ENCODE measurements around the gene FAM171A1.

The FAM171A1 gene

DNA sequence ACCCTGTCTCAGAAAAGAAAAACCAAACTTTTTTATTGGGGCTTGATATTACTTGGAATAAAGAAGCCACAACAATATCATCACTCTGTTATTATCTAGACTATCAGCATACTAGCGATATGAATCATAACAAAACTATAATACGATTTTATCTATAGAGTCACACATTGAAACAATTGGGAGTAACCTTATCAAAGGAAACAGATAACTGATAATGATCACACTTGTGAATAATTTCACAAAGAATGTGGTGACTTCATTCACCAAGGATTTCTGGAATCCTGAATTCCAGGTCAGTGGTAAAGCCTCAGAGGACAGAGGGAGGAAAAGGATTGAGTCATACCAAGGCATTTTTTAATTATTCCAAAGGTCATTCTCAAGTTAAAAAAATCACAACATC is 170.5 kb downstream of the FAM171A1 start:
- no peak for DNase-seq

DNA sequence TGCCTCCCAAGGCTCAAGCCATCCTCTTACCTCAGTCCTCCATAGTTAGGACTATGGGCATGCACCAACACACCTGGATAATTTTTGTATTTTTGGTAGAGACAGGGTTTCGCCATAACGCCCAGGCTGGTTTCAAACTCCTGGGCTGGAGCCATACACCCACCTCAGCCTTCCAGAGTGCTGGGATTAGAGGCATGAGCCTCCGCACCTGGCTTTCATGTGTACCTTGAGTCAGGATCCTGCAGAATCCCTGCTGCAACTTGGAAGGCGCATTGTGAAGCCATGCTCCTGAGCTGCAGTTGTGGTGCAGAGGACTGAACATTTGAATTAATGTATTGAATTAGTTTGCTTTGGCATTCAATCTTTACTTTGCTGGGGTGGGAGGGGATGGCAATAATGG is 173.2 kb downstream of the FAM171A1 start:
- DNase-seq = no peak

DNA sequence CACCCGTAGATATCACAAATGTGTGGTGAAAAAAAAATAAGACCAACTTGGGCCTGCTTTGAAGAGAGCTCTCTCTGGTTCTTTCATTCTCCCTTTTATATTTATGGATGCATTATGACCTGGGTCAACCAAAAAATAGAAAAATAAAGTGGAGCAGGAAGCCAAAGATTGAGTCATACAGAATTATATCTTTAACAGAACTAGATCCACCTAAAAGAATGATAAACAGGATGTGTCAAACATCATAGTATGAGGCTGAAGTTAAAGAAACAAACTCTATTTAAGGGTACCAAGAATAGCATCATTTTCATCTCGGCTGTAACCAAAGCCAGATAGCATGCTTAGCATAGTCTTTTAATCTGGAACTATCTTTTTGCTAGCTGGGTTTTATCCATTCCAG is 173.8 kb downstream of the FAM171A1 start:
- DNase-seq = no peak

DNA sequence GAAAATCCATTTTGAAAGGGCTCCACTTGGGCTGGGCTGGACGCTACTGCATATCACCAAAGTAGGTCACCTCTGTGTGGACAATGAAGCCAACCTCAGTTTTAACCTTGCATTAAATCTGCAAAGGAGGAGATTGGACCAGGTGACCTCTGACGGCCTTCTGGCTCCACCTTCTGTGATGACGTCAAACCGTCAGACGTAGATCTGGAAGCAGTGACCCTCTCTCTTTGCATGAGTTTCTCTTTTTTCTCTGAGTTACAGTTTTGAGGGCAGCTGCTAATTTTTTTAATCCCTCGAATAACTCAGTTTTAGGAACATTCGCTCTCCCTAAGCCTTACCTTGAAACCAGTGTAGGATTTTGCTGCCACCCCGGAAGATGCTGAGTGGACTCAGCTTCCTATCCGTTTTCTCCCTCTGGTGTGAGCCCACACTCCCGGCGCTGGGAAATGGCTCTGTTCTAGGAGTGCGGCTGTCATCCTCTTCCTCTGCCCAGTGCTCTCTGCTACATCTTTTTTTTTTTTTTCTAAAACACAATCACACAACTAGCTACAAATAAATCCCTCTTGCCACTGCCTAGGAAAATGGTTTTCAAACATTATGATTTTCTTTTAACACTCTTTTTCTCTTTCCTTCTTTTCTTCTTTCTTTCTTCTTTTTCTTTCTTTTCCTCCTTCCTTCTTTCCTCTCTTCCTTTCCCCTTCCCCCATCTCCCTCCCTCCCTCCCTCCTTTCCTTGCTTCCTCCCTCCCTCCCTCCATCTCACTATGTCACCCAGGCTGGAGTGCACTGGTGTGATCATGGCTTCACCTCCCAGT is 174.9 kb downstream of the FAM171A1 start:
- no peak for DNase-seq

DNA sequence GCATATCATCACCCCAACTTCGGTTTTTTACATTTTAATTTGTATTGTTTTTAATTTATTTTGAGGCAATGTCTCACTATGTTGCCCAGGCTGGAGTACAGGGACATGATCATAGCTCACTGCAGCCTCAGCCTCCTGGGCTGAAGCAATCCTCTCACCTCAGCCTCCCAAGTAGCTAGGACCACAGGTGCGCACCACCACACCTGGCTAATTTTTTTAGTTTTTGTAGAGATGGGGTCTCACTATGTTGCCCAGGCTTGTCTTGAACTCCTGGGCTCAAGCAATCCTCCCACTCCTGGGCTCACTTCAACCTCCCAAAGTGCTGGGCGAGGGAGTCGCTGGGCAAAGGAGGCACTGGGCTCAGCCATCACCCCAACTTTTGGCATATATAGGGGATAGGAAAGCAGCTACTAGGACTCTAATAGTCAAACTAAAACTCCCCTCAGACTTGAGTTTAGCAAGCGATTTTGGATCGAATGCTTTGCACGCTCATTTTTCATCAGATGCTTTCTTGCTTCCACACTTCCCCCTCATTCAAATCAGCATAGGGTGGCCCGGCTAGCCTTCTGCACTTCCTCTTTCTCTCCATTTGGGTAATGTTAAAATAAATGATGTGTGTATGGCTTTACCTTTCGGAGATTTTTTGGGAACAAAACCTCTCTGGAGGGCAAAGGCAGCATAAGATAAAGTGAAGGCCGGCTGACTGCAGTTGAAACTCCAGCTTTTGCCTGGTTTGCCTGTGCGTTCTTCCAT is 181.8 kb downstream of the FAM171A1 start:
- no peak for DNase-seq

DNA sequence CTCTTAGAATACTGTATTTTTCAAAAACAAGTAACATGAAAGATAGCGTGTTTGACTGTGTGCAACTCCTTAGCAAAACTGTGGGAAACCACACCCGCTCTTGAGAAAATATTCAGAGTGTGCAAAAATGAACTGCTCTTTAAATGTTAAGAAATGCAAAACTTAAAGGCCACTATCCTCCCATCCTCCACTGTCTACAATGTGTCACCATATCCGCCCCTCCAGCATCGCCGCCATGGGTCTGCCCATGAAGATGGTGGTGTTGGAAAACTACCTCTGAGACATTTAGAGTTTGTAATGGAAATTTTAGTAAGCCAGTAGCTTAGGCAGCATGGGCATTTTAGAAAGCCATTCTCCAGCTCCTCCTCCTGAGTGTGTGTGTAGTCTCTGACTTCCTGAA is 182.5 kb downstream of the FAM171A1 start:
- no peak for DNase-seq

DNA sequence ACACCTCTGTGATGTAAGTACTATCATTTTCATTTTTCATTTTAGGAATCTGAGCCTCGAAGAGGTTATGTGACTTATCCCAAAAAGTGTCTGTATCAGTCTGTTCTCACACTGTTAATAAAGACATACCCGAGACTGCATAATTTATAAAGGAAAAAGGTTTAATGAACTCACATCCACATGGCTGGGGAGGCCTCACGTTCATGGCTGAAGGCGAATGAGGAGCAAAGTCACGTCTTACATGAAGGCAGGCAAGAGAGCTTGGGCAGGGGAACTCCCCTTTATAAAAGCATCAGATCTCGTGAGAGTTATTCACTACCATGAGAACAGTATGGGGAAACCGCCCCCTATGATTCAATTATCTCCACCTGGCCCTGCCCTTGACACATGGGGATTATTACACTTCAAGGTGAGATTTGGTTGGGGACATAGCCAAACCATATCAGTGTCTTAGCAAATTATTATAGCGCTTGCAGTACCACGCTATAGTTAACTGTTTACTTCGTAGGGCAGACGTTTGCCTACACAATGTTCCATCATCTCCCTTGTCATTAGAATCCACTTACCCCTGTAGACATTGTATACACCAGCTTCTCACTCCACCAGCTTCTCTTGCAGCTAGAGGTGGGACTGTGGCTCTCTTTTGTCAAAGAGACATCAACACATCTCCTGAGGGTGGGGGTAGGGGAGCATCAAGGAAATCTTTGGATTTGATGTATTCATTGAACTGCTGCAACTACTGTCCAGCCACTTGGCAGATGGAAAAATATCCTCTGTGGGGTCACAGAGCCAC is 187.2 kb downstream of the FAM171A1 start:
- no peak for DNase-seq

DNA sequence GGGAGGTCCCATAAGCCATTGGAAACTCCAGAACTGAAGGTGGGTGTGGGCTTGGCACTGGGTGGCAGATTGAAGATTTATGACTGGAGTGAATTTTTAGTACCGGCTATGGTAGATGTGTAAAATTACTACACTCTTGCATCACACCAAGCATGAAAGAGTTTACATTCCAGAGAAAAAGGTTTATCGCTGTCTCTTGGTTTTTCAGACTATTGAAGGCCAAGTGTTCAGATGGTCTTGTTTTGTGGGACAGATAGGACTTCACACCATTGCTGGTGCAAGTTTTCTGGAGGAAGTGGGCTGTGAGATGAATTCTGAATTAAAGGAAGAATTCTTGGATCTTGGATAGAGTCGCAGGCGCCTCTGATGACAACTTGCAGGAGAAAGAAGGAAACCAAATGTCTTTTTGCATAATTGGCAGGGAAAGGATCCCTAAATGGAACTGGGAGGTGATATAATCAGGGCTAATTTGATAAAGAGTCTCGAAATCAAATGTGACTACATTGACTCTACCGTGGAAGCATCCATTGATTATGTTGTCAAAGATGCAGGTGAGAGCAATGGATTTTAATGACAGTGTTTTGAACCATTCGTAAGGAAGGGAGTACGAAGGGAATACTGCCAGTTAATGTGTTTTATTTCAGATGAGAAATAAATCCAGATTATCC is 188.4 kb downstream of the FAM171A1 start:
- no peak for DNase-seq

DNA sequence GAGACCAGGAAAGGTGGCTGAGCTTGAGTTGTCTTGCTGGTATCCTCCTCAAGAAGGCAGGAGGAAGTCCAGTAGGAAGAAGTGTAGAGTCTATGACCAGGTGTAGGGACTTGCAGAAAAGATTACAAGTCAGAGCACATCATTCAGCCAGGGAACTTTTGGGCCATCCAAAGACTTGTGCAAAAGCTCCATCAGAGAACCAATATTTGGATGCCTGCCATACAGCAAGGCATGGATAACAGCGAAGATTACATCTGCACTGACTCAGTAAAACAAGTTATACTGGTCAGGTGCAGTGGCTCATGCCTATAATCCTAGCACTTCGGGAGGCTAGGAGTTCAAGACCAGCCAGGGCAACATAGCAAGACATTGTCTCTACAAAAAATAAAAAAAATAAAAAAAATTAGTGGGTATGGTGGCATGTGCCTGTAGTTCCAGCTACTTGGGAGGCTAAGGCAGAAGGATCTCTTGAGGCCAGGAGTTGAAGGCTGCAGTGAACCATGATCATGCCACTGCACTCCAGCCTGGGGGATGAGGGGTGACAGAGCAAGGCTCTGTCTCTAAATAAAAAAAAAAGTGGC is 189.4 kb downstream of the FAM171A1 start:
- no peak for DNase-seq

DNA sequence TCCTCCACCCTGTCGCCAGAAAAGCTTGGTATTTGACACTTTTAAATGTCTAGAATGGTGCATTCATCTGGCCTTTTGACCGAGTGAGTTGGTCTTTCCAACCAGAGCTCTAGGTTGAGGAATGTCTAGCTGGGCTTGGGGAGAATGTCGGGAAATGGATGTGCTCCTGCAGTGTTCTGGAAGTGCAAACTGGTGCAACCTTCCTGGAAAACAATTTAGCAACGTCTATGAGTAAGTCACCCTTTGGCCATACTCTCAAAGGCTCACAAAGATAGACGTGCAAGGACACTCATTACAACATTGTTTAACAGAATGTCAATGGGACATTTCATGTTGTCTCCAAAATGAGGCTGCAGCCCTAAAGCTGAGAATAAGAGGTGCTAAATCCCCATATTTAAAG is 190.4 kb downstream of the FAM171A1 start:
- DNase-seq = no peak

DNA sequence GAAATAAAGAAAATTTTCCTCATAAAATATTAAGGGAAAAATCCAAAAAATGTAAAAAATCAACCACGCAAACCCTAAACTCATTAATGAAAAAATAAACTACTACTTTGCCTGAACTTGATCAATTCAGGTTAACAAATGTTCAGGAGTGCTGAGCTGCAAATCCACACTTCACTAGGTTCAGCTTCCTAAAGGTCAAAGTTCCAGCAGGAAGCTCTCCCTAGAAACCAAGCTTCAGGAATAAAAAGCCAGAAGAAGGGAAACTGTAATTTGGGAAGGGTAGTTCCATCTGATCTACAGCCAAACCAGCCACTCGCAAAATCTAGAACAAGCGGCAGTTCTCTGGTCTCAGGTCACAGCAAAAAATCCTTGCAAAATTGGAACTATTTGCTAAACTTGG is 194.8 kb downstream of the FAM171A1 start:
- DNase-seq = no peak

DNA sequence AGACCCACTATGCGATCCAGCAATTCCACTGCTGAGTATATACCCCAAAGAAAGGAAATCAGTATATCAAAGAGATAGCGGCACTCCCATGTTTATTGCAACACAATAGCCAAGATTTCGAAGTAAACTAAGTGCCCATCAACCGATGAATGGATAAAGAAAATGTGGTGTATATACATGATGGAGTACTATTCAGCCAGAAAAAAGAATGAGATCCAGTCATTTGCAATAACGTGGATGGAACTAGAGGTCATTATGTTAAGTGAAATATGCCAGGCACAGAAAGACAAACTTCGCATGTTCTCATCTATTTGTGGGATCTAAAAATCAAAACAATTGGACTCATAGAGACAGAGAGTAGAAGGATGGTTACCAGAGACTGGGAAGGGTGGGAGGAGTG is 195.5 kb downstream of the FAM171A1 start:
- DNase-seq = no peak

DNA sequence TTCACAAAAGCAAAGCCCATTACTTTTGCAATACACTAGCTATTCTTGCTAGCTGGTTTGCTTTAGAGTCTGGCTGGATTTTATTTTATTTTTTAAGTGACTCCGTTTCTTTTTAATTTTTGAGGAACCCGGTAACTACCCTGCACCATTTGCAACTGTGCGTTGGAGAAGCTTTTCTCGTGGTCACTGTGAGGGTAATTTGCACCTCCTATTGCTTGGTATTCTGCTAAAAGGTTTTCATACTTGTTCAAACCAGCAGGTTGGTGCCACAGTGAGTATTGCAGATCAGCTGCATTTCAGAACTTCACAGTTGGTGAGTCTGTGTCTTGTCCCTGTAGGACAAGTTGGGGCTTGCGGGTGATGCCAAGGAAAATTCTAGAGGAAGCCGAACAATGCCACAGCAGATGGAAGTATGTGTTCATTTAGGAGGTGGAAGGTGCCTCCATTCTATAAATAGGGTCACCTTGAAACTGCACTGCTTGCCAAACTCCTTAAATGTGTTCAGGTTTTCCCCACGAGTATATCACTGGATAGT is 198.7 kb downstream of the FAM171A1 start:
- no peak for DNase-seq

DNA sequence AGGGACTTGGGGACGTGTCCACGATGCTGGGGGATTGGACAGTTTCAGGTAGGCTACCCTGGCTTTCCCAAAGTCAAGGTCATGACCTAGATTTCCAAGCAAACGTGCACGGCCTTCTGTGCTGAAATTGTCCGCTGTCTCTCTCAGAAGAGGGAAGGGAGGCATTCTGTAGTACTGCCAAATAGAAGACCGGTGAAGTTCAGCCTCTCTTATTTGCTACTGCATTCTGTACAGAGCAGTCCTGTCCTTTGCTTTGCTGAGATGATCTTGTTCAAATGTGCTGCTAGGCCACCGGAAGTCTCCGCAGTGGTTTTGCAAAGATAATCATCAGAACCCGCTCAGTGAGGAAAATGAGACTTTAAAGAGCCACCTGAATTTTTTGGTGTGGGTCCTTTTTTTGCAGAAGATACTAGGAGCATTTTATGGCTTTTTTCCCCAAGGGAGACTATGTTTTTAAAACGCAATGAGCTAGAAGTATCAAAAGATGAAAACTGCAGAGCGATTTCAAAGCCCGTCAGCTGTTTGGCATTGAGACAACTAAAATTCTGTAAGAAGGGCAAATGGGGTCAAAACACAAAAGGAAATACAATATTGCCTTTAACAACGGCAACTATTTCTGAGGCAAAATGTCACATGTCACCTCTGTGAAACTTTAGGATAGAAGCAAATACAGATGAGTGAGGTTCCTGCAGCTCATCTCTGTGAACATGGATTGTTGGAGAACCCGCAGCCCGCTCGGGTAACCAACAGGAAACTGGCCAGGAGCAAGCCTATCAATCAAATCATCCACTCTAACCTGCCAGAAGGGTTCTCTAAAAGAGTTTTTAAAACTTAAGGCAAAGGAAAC is 201.3 kb downstream of the FAM171A1 start:
- no peak for DNase-seq

DNA sequence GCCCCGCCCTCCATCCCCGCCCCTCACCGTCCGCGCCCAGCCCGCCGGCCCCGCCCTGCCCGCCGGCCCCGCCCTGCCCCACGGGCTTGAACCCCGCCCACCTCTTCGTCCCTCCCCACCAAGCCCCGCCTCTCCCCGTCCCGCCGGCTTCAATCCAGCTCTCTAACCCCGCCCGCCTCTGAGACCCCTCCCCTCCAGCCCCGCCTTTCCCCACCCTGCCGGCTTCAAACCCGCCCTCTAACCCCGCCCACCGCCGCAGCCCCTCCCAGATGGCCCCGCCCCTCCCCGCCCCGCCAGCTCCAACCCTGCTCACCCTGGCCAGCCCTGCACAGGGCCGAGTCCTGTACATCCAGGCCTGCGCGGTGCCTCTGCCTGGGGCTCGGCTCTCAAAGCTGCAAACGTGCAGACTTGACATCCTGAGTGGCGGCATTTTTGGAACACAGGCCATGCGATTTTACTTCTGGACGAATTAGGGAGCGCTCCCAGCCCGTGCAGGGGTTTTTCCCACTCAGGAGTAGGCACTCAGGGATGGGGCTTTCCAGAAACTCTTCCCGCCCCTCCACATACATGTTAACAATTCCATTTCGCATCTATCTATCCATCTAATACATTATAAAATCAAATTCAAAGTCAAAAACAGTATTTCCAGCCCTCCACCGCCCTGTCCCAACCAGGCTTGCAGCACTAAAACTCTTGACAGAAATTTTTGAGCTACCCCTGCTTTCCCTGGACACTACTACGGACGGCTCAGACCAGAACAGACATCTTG is 202.1 kb downstream of the FAM171A1 start:
- peak; percentile 74 to 88 (median 79) for DNase-seq

DNA sequence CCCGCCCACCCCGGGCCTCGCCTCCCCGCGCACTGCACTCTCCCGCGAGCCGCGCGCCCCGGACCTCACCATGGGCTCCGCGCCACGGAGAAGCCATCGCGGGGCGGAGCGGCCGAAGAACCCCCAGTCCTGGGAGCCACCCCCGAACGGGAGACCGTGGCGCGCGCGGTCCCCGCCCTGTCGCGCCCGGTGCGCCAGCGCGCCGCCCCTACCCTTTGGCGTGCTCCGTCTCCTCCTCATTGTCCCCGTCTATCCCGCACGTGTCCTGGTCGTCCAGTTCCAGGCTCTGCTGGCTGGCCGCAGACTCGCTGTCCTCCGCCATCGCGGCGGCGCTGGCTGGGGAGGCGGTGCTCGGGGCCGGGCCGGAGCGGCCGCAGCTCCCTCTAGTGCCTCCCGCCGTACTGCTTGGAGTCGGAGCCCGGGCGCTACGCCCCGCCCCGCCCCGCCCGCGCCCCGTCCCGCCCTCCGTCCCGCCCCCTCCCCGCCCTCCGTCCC is 202.8 kb downstream of the FAM171A1 start, which contains the start of gene NMT2:
TSS of gene NMT2 (minus strand) at position 403 of the 495 bp plus-strand sequence. CDS start at position 322, 81 bp downstream.
- peak; percentile 74 to 88 (median 79) for DNase-seq

DNA sequence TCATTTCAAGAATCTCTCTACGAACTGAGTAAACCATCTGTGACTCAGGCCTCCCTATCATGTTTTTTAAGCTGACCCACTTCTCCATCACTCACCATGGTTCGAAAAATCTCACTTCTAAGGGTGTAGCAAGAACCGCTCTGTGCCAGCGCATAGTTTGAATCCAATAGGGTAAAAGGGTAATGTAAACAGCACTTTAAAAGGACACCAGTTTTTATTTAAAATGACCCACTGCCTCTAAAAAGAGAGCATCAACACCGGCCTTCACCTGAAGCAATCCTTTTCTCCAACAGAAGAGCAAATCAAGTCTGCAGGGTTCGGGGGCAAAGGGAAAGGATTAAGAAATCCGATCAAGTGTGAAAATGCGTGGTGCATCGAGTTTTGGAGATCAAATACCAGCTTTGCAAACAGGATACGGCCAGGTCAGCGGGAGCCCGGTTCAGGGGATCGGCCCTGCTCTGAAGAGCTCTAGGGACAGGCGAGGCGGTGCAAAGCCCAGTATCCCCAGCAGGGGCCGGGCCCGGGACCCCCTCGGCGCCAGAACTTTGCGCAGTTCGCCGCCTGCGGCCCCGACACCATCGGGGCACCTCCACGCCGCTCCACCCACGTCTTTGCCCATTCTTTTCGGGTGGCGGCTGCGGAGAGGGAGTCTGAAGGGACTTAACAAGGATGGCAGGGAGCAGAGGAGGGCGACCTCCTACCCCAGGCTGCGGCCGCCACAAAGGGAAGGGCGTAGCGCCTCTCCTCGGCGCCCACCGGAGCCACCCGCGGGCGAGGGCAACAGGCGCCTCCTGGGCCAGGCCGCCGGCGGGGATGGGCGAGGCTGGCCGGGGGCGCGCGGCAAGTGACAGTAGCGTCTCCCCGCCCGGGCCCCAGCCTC is 203.4 kb downstream of the FAM171A1 start:
- peak; percentile 2 to 66 (median 51) for DNase-seq

DNA sequence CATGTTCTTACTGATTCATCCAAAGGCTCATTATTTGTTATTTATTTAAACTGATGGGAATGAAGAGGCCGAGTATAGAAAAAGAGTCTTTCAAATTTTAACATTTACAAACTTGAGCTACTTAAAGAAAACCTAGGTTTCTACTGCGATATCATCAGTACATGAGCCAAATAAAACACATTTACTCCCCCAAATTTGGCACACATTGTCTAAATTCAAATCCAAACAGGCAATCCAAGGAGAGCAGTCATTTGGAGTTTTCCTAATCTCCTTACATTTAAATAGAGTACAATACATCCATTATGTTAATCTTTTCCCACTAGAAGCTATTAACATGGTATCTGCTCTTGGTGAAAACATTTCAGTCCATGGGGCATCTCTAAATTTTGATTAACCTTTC is 204.8 kb downstream of the FAM171A1 start:
- DNase-seq = no peak

DNA sequence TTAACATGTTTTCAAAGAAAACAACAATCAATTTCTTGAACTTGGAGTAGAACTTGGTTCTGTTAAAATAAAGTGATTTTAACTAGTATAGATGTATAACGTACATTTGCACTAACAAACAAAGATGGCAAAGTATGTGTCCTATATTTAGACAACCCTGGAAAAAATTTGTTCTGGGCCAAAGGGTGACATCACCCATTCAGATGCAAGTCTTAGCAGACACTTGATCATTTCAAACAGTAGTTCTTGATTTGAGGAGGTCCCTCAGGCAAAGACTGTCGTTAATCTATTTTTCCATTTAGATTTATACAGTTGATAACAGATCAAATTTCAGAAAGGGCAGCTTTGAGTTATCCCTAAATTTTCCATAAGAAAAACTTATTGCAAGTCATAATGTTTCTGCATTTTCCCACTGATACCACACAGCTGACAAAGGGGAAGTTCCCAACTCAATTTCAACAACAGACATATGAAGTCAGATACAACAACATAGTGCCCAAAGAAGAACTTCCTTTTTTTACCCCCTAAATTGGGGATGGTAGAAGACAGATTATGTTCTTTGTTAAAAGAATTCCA is 207.7 kb downstream of the FAM171A1 start:
- no peak for DNase-seq

Data from NCI-H1417 (cell line).